ENCODE results near the gene MINDY1.

Gene MINDY1

DNA sequence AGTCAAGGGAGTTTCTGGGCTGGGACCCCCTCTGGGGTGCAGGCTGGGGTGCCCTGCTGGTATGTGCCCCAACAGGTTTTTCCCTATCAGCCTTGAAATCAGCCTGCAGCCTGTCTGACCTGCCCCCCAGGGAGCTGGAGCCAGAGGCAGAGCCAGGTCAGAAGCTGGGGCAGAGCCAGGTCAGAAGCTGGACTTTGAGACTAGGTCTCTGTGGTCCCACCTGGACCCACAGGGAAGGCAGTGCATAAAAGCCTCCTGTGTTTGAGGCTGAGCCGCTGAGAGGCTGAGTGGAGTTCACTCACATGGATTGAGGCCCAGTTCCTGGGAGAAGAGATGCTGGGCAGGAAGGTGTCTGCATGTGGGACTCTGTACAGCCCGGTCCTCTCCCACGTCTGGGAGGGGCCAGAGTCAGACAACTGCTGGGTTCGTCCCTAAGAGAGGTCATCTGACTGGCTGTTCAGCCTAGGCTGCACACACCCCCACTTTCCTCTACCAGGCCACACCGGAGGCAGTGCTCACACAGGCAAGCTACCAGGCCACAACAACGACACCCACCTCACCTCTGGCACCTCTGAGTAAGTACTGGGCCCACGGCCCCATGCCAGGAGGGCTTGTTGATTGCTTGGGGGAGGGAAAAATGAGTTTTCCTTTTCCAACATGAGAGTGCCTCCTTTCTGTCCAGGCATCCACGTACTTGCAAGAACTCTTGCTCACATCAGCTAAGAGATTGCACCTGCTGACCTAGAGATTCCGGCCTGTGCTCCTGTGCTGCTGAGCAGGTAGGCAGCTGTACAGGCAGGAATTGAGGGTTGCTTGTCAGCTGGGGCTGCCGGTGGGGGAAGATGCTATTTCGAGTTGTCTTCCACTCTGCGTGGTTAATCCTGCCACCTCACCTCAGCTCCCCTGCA, 24.6 kb downstream of the MINDY1 start, which contains the start of gene ANXA9:
ANXA9 (plus strand) TSS at position 488 of the 908 bp plus-strand sequence. CDS start 814 bp downstream, outside the sequence.
- DNase-seq, result no peak

DNA sequence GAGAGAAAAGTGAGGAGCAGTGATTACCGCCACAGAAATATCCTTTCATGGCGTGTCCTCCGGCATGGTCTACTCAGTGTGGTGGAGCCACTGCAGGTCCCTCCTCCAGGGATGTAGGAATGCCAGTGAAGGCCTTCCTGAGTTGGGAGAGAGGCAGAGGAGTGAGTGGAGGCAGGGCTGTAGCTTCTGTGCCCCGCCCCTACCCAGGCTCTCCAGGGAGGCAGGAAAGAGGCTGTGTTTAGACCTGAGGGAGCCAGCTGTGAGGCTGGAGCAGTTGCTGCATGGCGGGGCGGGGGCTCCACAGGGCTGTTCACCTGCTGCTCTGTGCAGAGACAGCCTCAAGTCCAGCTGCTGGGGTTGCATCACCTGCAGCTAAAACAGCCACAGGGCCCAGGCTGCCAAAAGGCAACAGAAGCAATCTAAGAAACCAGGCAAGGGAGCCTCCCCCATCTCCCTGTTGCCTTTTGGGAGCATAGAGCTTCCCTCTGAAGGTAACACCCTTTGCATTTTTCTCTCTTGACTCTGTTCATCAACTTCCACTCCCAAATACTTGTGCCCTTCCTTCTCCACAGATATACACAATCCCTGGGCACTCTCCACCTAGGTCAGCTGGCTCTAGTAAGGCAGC, 25.4 kb downstream of the MINDY1 start:
- DNase-seq, result no peak

DNA sequence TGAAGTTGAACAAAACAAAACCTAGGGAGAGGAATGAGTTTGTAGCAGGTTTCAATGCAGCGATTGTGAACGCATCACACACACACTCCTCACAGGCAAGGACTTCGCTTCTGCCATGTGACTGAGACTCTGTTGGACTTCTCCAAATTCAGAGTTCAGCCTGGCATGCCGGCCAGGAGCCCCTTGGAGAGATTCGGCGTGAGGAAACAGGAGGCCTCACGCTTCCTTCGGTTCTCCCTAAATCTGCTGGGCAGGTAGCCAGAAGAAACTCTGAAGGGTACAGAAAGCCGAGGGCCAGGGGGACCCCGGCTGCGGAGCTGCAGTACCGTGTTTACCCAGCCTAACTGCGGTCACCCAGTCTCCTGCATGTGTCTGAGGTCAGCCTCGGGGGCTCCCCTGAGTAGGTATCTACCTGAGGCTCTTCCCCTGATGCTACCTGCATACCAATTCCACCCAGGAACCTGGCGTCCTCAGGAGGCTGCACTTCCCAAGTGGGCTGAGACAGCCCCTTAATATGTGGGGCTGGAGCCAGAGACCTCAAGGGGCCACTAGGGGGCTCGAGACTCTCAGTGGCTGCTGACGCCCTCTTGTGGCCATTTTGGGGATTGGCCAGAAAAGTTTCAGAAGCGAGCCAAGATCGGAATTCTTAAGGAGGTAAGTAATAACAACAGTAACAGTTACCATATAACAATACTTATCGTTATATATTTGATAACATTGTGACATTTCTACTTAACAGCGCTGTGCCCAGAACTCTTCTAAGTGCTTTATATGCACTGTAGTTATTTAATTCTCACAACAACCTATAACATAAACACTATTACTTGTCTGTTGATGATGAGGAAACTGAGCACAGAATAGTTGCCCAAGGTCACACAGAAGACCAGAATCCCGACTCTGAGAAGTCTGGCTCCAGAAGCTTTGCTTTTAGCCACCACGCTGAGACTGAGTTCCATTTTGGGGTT, 27.3 kb downstream of the MINDY1 start:
- peak; percentile 79 to 80 for DNase-seq

- peak; percentile 46 to 71 for DNase-seq
Measured at GRCh38 chr1:150976879-150977694, 29.6 kb downstream of the MINDY1 start.

- DNase-seq, result no peak
Measured at GRCh38 chr1:150976401-150976821, 30.3 kb downstream of the MINDY1 start.

GRCh38 chr1:150974580-150975478, 31.9 kb downstream of the MINDY1 start, which contains the start of gene CERS2:
Gene CERS2, minus strand, starts transcription at chr1:150974835. Its CDS starts 5,745 bp downstream, at chr1:150969090.
- DNase-seq, result peak; percentile 60 to 72

GRCh38 chr1:150973836-150974579, 32.7 kb downstream of the MINDY1 start:
- DNase-seq, result peak in 1 of 2 donors; percentile 72

DNA sequence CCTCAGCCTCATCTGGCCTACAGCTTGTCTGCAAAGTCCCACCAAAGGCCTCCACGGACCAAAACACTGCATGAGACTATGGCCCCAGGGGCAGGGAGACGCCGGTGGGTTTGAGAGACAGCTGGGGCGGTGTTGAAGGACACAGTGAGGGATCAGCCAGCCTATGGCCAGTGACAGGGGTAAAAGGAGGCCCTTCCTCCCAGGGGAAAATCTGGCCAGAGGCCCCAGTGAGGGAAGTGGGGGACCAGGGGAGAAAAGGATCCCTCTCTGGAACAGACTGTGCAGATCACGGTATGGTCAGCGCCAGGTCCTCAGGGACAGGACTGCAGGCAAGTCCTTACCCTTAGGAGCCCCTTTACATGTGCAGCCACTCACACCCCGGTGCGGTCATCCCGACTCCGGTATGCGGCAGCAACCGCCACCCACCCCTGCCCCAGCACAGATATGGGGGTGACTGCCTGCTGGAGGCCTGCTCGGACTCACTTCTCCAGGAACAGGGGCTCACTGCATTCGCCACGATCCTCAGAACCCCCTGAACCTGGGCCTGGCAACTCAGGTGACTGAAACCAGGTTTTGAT, 33.4 kb downstream of the MINDY1 start:
- DNase-seq, result no peak

DNA sequence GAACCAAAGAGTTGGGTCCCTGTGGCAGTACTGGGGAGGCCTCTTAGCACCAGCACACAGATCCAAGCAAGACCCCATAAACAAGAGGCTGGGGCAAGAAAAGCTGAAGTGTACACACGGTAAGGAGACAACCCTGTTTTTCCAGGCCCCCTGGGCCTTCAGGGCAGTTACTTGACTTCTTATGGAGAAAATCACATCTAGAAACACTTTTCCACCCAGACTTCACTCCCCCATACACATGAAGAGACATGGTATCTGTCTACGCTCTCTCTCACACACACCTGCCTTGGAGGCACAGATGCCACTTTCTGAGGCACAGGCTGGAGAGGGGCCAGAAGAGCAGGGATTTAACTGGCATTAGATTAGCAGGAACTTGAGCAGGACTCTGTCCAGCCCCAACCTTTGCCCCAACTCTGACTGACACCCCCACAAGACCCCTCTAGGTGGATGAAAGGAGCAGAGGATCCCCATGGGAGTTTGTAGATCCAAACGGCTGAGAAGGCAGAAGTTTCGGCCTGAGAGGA, 34.2 kb downstream of the MINDY1 start:
- no peak for DNase-seq

GRCh38 chr1:150971583-150972416, 34.9 kb downstream of the MINDY1 start:
- no peak for DNase-seq

GRCh38 chr1:150970808-150971582, 35.7 kb downstream of the MINDY1 start:
- peak in 1 of 2 donors; percentile 9 for DNase-seq

GRCh38 chr1:150969626-150970025, 37.1 kb downstream of the MINDY1 start:
- no peak for DNase-seq

DNA sequence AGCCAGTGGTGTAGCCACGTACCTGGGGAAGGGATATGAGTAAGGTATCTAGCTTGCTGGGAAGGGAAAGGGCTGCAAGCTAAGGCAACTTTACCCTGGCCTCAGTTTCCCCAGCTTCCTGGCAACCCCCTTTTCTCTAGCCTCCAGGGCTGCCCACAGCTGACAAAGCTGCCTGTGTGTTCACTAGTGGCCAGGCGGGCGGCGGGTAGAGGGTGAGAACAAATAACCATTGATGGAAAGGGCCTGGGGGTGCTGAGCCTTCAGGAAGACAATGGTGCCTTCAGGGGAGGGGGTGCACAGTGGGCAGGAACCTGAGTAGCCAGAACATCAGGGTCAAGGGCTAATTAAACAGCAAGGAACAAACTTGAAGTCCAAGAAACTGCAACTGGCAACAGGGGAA, 38.2 kb downstream of the MINDY1 start:
- DNase-seq, result peak; percentile 69 to 77

DNA sequence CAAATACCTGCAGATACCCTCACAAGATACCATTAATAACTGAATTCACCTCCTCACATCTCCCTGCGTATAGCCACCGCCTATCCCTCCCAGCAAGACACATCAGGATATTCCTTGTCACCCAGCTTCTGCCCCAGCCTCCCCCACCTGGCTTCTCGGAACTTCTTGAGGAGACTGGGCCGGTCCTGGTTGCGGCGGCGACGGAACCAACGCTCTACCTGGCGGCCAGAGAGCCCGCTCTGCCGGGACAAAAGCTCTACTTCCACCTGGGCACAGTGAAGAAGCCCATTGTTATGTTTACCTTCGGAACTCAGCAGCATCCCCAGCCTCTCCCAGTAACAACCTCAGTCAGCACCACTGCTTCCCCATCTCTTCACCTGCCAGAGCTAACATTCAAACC, 38.8 kb downstream of the MINDY1 start:
- DNase-seq, result no peak

DNA sequence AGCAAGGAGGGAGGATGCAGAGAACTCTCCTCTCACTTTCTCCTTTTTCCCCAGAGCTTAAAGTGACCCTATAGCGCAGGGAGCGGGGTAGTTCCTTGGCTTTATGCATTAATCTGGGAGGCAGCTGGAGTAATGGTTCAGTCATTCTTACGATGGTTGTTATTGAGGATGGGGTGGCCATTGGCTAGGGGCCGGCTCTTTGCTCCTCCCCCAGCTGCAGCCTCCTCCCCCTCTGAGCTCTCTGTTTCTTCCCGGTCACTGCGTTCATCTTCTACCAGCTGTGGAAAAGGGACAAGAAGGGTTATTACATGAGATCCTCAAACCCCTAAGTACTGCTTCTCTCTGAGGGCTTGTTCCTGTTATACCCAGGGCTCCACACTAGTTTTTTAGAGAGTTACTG, 40.7 kb downstream of the MINDY1 start:
- peak; percentile 11 to 28 for DNase-seq

- no peak for DNase-seq
Measured at GRCh38 chr1:150965605-150966004, 41.1 kb downstream of the MINDY1 start.

GRCh38 chr1:150964164-150964489, 42.6 kb downstream of the MINDY1 start:
- no peak for DNase-seq
